GF-D8 (cell line): ENCODE data around the gene FCAMR.

Source experiments
- DNase-seq: peaks from one replicate; lab custom pipeline; 2025; lab: John Stamatoyannopoulos, UW

FCAMR gene, protein sequence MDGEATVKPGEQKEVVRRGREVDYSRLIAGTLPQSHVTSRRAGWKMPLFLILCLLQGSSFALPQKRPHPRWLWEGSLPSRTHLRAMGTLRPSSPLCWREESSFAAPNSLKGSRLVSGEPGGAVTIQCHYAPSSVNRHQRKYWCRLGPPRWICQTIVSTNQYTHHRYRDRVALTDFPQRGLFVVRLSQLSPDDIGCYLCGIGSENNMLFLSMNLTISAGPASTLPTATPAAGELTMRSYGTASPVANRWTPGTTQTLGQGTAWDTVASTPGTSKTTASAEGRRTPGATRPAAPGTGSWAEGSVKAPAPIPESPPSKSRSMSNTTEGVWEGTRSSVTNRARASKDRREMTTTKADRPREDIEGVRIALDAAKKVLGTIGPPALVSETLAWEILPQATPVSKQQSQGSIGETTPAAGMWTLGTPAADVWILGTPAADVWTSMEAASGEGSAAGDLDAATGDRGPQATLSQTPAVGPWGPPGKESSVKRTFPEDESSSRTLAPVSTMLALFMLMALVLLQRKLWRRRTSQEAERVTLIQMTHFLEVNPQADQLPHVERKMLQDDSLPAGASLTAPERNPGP

DNA sequence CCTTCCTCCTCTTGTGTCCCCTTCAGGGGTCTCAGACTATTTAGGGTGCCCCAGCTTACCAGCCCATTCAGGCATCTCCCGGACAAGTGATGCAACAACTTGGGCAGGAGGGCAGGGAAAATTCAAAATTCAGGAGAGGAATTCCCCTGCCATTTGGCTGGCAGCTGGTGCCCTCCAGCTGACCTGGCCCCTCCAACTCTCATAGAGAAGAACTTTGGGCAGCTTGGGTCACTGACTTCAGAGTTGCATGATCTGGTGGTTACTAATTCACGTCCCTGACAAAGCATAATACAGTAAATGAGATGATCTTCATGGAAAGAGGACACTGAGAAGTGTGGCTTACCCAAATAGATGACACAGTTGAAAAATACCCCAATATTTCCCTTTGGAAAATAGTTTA, at the start of gene FCAMR:
FCAMR (minus strand) TSS at position 15 of the 400 bp plus-strand sequence. CDS start 335 bp downstream, outside the sequence.
- no peak for DNase-seq

DNA sequence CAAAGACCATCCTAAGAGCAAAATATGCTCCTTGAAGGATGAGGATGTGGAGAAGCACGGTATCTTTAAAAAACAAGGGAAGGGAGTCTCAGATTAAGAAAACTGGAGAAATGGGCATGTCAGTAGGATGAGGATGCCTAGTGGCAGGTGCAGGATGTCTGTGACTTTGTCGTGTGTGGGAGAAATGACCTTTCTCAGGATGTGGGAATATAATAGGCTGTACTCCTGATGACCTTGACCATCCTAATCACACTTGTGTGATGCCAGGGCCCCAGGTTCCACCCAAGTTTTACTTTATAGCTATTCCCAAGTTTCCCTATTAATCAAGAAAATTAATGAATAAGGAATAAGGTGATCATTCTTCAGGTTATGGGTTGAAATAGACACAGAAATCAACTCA, 49.4 kb upstream of the FCAMR start:
- no peak for DNase-seq

DNA sequence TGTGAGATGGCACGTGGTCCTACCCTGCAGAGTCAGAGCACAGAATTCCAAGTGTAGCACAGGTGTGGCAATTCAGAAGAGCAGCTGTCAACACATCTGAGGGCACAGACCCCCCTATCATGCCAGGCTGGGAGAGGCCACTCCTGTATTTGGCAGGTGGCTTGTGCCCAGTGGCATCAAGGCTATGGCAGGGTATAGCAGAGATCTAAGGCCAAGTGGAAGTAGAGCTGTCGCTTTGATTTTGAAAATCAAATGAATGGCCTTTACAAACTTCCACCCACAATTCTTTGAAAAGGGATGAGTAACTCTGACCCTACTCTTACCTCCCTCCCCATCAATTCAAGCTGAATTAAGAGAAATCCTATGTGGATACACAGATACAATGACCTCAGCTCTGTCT, 48.9 kb upstream of the FCAMR start:
- no peak for DNase-seq

DNA sequence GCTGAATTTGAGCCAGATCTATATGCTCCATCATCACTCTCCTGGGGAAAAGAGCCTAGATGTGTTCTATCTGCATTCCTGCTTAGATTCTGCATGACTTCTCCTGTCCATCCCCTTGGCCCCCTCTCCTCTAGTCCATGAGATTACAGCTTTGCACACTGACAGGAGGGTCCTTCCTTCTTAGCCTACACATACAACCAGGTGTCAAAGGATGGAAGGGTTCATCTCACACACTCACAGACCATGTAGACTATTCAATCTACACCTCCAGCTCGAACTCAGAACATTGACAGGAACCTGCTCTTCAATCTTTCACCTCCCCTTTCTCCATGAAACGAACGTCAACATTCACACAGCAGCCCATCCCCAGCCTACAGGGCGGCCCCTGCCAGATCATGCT, 48.4 kb upstream of the FCAMR start:
- DNase-seq, result no peak

DNA sequence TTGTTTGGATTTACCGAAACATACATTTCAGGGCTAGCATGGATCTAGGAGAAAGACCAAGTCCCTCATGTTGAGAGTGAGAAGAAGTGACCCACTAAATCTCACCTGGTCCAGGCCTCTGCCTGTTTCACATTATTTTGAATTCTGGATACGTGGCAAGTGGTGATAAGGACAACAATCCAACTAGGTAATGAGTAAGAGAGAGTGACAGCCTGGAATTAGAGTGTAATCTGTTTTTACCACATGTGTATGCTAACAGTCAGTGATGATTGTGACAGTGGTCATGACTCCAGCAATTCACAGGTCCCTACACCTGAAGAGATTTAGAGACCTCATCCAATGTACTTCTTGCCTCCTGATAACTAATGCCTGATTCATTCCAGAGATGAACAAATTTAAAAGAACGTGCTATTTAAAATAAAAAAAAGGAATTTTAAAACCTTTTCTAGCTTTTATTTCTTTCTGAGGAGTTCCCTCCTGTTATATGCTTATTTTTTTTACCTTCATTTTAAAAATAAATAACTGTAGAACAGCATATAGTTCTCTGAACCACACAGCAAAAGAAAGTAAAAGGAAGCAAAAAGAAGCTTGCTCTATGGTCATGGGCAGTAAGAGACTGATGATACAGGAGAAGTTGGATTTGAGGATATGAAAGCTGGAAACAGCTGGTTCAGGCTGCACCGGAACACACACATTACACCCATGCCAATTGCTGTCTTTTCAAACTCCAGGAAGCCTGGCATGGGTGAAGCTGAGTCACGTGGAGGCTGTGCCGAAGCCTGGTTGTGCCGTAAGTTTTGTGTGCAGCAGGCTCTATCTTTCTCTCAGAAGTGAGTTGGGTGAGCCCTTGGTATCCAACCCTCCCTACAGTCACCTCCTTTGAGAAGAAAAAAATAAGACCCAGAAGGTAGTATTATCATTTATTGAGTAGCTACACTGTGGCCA, 47.6 kb upstream of the FCAMR start:
- no peak for DNase-seq

DNA sequence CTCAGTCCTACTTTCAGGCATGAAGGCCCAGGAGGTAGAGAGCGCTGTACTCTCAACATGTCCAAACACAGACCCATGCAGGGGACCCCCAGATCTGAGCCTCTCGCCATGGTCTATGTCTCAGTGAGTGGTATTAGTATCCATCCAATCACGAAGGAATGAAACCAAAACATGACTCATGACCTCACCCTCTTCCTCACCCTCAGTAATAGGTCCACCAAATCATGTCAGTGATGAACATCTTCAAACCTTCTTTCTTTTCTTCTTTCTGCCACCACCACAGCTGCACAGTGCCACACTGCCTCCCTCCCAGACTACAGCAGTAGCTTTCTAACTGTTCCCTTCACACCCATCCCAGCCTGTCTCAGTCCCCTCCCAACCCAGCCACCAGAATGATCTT, 45.5 kb upstream of the FCAMR start:
- no peak for DNase-seq

DNA sequence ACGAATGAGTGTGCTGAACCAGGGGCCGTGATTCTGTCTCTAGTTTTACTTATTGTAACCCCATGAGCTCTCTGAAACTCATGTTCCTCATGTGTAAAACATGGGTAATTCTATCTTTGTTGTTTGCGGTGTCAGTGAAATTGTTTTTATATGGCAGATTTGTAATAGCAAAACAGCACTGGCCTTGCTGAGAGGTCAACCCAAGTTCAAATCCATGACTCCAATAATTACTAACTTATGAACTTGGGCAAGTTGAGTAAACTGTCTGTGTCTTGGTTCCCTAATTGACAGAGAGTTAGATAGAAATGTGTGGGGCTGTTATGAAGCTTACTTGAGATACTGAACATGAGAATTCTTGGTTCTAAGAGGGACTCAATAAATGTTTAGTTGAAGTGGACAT, 44.5 kb upstream of the FCAMR start:
- no peak for DNase-seq

DNA sequence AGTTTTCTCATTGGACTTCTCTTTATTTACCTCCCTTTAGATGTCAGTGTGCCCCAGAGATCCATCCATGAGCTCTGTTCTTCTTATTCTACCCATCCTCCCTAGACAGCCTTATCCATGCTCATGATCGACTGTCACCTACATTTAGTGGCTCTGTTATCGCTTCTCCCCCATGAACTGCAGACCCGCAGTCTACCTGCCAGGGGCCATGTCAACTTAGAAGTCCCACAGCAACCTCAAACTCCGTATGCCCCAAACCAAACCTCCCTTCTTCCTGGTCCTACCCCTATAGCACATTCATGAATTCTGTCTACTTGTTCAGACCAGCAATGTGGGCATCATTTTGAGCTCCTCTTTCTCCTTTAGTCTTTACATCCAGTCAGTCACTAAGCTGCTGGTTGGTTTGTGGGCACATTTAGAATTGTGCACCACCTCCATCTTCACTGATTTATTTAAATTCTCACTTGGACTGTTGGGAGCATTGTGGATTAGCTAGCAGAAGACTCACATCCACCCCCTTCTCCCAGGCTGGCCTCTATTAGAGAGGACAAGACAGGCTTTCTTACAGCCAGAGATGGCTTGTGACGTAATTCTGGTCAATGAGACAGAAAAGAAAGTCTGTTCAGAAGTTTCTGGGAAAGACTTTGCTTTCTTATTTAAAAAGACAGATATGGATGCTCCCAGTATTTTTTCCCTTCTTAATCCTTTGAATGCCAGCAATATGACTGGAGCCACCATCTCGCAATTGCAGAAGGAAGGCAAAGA, 43.2 kb upstream of the FCAMR start:
- no peak for DNase-seq

DNA sequence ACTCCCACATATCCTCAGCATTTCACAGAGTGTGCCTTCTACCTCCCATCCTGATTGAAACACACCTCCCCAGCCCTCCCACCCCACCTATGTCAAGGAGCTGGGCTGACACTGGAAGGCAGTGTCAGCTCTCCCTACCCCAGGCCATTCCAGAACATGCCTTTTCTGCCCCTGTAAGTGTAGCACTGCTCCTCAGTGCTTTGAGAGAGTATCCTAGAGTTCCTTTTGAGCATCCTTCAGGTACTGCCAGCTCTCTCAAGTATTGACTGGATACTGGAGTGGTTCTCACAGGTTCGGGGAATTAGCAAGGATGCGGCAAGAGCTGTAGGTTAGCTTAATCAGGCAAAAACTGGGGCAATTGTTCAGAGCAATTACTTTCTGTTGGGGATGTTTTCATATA, 40.5 kb upstream of the FCAMR start:
- DNase-seq, result no peak

DNA sequence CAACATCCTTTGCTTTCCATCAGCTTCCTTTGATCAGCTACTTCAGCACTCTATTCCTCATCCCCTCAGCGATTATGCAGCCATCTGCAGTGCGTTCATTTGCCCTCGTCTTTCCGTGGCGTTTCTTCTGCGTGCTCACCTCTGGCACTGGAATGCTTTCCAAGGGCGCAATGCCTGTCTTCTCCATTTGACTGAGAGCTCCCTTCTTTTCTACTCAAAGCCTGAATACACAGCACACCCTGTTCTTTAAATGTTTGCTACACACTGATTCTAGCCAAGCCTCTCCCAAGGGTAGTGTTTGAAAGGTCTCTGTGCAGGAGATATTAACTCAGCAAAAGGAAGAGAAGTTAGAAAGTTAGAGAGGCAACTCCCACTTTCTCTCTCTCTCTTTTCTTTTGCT, 39.7 kb upstream of the FCAMR start:
- DNase-seq, result no peak

DNA sequence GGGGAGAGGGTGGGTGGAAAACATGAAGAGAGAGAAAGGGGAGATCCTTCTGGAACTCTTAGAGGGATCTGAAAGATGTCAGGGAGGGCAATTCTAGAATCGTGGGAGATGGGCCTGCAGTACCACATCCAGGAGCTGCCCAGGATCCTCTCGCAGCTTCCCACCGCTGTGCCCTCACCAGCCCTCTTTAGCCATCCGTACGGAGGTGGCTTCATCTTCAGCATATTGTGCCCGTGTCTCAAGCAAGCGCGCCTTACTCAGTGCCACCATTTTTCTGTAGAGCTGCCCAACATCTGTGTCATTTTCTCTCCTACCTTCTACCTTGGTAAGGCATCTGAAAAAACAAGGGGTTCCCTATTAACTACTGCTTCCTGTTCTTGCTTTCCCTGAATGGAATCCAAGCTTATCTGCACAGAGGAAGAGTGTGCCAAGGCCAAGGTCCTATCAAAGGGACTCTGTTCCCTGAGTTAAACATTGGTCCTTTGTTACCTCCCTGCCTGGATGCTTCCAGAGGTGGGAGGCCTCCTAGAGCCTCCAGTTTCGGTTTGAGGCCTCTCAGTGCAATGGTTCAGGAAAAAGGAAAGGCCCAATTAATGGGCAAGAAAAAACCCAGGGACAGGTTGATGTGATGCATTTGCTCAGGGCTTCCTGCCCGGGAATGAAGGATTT, 39.1 kb upstream of the FCAMR start:
- no peak for DNase-seq

DNA sequence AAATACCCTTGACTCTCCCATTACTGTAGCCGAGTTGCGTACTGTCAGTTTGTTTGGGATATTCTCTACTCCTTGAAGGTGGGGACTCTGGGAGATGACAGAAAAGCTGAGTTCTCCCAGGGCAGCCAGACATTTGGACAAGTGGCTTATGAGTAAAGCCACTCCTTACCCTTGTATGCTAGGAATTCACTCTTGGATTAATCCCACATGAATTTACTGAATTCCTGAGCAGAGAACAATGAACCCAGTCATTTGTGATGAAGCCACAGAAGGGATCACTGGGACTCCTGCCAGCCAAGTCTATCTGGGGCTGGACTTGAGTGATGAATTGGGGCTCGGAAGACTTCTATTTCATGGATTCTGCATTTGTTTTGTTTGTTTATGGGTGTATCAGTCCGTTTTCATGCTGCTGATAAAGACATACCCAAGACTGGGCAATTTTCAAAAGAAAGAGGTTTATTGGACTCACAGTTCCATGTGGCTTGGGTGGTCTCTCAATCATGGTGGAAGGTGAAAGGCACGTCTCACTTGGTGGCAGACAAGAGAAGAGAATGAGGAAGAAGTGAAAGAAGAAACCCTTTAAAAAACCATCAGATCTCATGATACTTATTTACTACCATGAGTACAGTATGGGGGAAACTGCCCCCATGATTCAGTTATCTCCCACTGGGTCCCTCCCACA, 37.2 kb upstream of the FCAMR start:
- no peak for DNase-seq

DNA sequence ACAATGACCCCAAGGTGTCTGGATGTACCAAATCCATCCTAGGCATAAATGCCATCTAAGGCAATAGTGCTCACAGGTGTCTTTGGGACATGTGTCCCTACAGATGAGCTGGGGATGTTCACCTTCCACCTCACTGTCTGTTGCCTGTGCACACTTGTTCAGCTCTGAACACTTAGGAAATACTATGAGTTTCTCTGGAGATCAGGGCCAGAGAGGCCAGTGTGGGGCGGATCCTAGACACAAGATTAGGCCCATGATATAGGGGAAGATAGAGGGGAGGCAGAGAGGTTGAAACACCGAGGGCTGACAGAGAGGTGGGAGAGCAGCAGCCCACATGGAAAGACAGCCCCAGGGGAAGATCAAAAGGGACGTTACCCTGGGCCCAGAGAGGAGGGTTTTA, 36.7 kb upstream of the FCAMR start:
- DNase-seq, result no peak

DNA sequence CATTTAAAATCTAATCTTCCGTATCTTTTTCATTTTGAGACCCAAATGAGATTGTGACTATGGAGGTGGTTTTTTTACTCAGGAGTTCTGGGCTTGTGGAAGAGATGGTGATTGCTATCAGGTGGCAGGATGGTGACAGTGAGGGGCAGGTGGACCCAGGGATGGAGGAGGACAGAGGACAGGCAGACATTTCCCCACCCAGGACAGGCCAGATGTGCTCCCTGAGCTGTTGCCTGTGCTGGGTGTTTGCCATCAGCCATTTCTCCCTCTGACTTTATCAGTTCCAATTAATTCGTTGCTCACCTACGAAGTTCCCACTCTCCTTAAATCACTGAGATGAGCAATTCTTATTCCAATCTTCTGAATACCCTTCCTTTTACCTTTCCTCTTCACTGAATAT, 35.8 kb upstream of the FCAMR start:
- DNase-seq, result no peak

DNA sequence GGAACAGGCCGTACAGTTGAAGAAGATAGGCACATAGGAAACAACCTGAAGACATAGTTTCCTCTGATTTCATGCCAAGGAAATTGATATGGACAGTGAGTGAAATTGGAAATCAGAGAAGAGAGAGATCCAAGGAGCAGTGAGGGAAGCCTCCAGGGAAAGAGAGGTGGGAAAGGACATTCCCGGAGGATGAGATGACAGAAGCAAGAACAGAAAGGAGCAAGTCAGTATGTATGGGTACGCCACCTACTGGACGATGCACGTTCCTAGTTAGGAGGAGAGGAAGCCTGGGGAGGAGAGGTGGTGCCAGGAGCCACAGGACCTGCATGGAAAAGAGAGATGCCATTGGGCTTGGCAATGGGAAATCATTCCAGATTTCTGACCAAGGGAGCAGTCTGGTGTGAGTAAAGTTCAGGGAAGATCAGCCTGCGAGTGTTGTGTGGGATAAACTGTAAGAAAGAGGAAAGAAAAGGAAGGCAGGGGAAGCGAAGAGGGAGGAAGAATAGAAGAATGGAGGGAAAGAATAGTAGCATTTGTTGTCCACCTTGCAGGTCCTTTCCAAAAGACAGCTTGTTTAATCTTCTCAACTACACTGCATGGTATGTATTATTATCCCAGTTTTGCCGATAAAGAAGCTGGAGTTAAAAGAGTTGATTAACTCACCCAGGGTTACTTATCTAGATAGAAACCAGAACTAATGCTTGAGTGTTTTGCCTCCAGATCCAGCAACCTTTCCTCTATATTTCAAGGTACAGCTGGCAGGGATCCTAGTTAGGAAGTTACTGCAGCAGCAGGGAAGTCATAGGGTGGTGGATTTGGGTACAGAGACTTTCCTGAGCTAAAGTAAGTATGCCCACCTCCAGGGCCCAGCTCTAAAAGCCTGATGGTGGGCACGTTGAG, 34.9 kb upstream of the FCAMR start:
- DNase-seq, result no peak

DNA sequence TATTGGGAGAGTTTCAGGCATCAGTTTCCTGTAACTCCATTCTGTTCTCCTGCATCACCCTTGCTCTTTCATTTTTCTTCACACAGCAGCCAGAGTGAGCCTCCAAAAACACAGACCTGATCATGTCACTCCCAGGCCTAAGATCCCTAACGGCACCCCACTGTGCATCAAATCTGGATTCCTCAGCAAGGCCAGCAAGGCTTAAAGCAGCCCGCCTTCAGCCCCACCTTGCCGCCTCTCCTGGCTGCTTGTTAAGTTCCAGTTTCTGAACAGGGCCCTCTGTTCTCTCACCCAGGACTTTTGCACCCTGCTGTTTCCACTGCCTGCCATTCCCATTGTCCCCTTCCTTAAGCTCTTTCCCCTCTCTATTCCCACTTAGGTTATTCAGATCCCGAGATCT, 33.0 kb upstream of the FCAMR start:
- DNase-seq, result no peak

DNA sequence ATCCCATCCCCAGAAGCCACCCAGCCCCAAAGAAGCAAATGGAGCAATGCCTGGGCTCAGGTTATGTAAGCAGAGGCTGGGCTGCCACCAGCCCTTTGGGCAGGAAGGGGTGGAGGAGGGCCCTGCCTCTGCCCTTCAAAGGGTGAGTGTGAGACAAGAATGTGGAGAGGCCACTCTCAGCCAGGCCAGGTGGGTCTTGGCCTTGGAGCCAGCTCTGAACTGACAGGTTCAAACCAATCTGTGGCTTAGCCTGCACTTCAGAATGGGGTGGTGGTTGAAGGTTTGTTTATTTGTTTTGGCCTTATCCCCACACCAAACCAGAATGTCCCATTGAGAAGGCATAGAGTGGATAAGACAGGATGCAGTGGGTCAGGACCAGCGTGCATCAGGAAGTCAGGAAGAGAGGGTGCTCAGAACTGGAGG, 32.5 kb upstream of the FCAMR start:
- DNase-seq, result no peak

DNA sequence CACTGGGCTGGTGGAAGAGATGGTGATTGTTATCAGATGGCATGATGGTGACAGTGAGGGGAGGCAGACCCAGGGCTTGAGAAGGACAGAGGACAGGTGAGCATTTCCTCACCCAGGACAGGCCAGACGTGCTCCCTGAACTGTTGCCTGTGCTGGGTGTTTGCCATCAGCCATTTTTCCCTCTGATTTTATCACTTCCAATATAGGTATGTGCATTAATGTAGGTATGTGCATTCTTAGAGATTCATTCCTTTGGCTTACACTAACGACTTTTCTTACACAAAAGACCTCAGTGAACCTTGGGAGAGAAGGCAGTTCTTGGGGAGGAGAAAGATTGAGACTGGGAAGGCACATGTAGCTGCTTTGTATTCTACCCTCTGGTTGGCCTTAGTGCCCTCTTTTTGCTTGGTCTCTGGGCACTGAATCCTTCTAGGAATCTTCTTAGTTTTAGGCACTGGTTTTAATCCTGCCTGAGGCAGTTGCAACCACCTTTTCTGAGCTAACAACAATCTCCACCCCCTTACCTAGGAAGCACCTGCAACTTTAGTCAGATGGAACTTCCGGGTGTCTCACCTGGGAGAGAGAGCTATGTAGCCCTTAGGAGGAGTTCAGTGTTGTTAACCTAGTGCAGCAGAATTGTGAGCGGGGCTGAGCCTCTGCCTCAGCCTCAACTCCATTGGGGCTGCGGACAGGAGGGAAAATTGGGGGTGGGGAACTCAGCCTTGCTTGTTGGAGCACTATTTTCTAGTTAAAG, 31.4 kb upstream of the FCAMR start:
- no peak for DNase-seq

DNA sequence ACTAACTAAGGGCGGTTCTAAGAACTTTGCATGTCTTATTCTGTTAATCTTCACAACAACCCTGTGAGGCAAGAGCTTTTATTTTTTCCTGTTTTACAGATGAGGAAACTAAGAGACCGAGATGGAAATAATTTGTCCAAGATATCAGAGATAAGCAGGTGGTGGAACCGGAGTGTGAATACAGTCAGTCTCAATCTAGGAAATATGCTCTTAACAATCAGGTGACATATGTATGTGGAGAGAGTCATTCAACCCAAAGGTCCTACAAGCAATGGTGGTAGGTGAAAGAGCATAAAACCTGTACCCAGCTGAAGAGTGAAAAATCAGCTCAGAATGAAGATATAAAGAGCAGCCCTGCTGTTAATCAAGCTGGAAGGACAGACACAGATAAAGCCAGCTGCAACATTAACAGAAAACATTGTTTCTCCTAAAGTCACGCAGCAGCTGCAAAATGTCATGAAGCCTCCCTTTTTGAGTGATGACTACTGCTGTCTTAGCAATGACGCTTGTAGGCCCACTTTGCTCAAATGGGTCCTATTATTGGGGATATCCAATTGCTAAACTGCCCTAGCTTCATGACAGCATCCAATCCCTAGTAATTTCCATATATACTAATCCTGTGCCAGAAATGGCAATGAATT, 30.5 kb upstream of the FCAMR start:
- DNase-seq, result no peak
